ENCODE measurements around the gene ABCC11.
A peak's percentile ranks its signal among the peaks of the same experiment; 100 is the strongest.

Gene ABCC11

DNA sequence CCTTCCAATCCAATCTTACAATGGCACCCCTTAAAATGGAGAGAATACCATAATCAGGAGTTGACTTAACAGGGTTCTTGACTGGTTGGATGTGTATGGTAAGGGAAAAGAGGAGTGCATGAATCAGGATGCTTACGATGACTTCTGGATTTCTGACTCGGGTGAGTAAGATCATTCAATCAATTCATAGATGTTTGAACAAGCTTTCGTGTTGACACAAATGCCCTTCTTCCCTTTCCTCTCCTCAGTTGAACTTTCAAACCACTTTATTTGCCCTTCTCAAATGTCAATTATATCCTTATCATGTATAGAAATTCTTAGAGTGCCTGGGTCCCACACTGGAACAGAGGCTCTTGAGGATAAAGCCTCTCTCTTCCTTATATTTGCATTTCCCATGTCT is 117.4 kb downstream of the ABCC11 start:
- DNase-seq (ENCODE audit: low read depth in 2 of 2) = no peak

DNA sequence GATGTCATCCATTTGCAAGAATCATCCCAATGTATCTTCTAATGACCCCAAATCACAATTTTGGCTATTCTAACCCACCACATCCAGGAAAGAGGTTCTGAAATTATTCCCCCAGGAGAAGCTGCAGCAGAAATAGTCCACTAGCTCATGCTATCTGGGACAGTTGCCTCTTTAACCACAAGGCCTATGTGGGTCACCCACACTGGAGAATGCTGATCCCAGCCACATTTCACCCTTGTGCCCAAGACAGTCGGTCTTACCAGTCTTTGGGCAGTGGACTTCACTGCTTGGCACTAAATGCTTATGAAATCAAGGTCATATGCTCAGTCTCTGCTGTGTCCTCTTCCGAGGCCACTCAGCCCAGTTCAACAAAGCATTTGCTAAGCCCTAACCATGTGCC is 118.6 kb downstream of the ABCC11 start:
- DNase-seq (ENCODE audit: low read depth in 2 of 2) = no peak

DNA sequence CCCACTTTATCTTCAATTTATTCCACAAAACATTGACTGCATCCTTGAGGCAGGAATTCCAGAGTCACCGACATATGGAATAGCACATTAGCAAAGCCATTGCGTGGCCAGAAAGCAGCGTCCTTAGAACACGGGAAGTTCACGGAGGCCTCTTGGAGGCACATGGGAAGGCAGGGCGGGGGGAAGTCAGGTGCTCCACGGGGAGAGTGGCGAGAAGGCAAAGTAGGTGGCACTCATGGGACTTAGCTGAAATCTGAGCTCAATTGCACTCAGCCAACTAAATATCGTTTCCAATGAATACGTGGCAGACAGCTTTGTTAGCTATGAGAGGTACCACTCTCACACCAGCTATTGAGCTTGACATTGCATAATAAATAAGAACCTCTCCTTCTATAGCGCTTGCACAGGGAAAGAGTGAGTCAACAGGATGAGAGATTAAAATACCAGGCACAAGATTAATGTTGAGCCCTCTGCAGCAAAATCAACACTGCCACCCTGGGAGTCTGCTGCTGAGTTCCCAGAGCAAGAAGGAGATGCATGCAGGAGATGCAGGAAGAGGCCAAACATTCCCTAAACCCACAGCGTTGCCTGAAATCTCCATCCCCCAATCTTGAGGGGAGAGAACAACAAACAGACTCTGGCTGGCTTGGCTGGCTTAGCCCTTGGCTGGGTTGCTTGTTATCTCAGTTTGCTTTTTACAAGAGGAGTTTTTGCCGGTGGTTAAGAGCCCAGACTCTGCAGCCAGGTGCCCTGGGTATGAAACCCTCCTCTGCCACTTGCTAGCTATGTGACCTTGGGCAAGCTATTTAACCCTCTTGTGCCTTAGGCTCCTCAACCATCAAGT is 120.3 kb downstream of the ABCC11 start:
- DNase-seq (ENCODE audit: low read depth in 2 of 2) = no peak

DNA sequence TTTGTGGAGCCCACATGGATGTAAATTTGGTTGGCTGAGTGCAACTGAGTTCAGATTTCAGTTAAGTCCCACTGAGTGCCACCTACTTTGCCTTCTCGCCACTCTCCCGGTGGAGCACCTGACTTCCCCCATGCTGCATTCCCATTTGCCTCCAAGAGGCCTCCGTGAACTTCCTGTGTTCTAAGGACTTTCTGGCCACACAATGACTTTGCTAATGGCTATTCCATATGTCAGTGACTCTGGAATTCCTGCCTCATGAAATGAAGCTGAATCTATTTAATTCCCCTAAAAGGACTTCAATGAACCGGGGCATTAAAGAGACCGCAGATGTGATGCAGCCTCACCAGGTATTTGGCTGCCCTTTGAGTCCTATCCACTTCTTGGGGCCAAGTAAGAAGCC is 121.5 kb downstream of the ABCC11 start:
- DNase-seq (ENCODE audit: low read depth in 2 of 2) = no peak

DNA sequence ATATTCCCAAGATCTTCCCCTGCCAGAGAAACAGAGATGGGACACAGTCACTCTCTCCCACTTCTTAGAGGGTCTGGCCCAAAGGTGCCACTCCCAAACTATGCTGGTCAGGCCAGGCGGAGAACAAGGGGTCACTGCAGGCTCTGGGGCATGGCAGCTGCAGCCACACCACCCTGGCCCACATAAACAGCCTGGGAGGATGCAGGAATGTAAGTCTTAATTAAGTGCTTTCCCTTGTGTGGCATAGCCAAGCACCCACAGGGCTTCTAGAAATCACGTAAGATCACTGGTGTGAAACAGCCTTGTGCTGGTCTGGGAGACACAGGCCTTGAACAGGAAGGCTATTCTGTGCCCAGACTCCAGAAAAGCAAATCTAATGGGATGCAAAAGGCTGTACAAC is 123.1 kb downstream of the ABCC11 start:
- no peak for DNase-seq (ENCODE audit: low read depth in 2 of 2)

DNA sequence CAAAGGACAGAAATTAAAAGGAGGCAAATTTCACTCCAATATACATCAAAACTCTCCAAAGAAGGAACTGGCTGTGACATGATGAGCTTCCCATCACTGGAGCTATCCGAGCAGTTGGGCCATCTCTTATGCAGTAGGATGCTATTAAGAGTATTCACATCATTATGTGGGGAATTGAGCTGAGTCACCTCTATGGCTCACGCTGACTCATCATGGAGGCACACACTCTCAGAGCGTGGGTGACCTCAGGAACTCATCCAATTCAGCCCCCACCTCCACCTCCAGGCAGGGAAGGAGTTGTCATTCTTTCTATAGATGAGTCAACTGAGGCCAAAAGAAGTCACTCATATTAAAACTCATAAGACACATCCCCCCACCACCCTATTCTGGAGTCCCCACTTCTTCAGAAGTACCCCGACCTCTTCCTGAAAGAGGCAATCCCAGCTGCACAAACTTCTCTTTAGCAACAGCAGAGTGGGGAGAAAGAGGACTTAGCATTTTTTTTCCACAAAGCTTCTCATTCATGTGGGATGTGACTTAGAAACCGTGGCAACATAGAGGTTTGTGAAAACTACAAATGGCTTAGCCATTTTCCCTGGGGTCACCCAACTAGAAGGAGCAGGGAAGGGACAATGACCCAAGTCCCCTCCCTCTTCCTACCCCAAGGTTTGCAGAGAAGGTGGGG is 124.1 kb downstream of the ABCC11 start:
- no peak for DNase-seq (ENCODE audit: low read depth in 2 of 2)

DNA sequence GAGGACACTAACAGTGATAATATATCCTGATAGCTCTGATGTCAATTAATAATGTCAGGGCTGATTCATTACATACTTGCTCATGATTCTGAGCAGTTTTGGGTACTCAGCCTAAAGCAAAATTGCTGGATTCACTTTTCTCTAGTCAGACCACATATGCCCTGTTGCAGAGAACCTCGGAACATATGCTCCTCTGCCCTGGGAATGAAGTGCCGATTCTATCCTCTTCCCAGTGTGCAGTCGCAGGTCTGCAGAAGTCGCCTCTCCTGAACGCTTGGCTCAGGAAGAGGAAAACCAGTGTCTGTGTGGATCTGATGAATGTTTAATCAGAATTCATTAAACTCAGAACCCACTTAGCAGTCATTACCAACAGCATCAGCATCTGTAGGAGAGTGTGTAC is 126.1 kb downstream of the ABCC11 start:
- no peak for DNase-seq (ENCODE audit: low read depth in 2 of 2)

DNA sequence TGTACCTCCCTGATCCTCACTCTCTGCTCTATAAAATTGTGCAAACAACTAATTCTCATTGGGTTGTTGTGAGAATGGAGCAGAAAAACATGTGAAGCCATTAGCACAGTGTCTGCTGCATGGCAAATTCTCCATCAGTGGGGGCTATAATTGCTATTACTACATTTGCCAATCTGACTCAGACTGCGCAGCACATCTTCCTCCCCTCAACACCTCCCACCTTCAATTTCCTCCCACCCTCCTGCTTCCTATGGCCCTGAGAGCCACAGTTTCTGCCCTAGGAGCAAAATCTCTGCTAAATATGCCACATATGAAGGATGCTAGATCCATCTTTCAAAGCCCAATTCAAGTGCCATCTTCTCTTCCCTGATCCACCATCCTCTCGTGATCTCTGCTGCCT is 128.5 kb downstream of the ABCC11 start:
- no peak for DNase-seq (ENCODE audit: low read depth in 2 of 2)

DNA sequence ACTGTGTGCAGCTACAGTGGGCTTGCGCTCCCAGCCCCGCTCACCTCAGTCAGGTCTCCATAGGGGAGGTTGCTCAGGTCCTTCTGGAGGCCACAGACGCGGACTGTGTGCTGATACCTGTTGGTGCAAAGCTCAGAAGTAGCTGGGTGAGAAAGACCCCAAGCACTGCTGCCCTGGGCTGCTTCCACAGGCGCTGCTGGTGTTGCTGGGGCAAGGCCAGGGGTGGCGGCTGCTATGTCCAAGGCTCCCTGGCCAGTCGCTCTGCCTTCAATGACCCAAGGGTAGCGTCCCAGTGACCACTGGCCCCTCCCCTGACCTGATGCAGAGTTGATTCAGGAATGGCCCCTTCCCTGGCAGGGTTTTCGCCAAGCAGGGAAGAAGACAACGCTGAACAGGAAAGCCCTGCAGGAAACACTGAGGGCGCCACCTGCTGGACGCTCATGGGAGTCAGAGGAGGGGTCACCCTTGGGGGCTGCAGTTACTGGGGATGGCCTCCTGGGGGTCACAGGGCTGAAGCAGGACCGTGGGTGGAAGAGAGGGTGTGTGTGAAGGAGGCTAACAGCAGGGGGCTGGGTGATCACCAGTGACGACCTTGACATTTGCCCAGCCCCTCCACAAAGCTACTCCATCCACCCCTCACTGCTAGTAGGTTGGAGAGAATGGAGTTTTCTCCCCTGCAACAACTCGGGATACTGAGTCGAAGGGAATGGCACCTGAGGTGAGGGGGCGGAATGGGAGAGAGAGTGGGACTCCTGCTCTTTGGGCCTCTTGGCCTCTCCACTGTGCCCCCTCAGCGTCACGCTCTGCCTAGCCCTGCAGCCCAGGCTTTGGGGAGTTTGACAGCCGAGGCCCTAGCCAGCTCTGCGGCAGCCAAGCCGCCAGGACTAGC is 129.9 kb downstream of the ABCC11 start:
- DNase-seq (ENCODE audit: low read depth in 2 of 2) = peak in 1 of 2 donors; percentile 28
